A549 (cell line): ENCODE data around the gene INHBC.

Experiments
- CBX8 ChIP-seq: fragments of 200-600 bp; sonication (generic); IDR thresholded peaks from 2 replicates; pipeline ENCODE4 v1.6.1; 2016
- CTCF ChIP-seq: fragments of >200 bp; sonication (Bioruptor Twin); formaldehyde crosslinking; IDR thresholded peaks from 3 replicates; pipeline ENCODE4 v1.5.1; 2016
- RFX5 ChIP-seq: fragments of 450-650 bp; IDR thresholded peaks from 2 replicates; pipeline ENCODE4 v1.7.1; 2014; ENCODE audit warnings: antibody characterized with exemption, mild to moderate bottlenecking, moderate library complexity

GRCh38 chr12:57491393-57492280 lies 57.1 kb downstream of the INHBC start:
- no peak for TF ChIP-seq RFX5
- TF ChIP-seq CTCF, result no peak
- no peak for TF ChIP-seq CBX8
